Suprapubic skin (tissue), 4 donors: Measurements from ENCODE around the gene SFTPB.

Experiments
- CTCF ChIP-seq, 2 donors: fragments of 200-600 bp in 1 of 2; fragments of 450-650 bp in 1 of 2; sonication (generic) in 1 of 2; IDR thresholded peaks; one replicate each; pipeline ENCODE4 v1.5.1; 2016 to 2019; ENCODE audit warnings: antibody characterized with exemption in 2 of 2, mild to moderate bottlenecking in 1 of 2, moderate library complexity in 1 of 2
- EP300 ChIP-seq: sonication (generic); formaldehyde crosslinking; IDR thresholded peaks from one replicate; pipeline ENCODE4 v1.6.1; 2017; ENCODE audit warnings: antibody characterized with exemption
- POLR2A ChIP-seq, 2 donors: fragments of 450-650 bp; IDR thresholded peaks; one replicate each; pipeline ENCODE4 v1.6.1; 2017; ENCODE audit warnings: antibody characterized with exemption in 2 of 2, mild to moderate bottlenecking in 2 of 2, moderate library complexity in 2 of 2
- POLR2AphosphoS5 ChIP-seq, 3 donors: sonication (generic); formaldehyde crosslinking; IDR thresholded peaks; one replicate each; pipeline ENCODE4 v1.6.1; 2017; ENCODE audit warnings: antibody characterized with exemption in 3 of 3

DNA sequence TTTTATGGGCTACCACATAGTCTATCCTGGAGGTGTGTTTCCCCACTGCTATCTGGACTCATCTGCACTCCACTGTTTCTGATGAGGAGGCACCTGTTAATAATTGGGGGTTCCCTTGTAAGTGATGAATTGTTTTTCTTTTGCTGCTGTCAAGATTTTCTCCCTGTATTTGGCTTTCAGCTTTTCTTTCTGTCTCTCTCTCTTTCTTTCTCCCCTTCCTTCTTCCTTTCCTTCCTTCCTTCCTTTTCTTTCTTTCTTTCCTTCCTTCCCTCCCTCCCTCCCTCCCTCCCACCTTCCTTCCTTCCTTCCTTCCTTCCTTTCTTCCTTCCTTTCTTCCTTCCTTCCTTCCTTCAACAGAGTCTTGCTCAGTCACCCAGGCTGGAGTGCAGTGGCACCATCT is 35.3 kb upstream of the SFTPB start:
- no peak for TF ChIP-seq CTCF (IDR thresholded peaks at IDR 0.05)
- no peak for TF ChIP-seq POLR2A (IDR thresholded peaks at IDR 0.05)
- no peak for TF ChIP-seq POLR2AphosphoS5 (IDR thresholded peaks at IDR 0.05)
- TF ChIP-seq EP300, result no peak
